GM18951 (cell line): Measurements from ENCODE around the gene SCLY.

Experiments used
- POLR2A ChIP-seq: IDR thresholded peaks from 4 replicates; pipeline ENCODE4 v1.6.1; 2011; ENCODE audit warnings: mild to moderate bottlenecking; ENCODE audit not compliant: insufficient read length, insufficient read depth; ENCODE audit errors: extremely low read depth
- in situ Hi-C: fragments of 300-500 bp; cut with MboI; formaldehyde crosslinking; loops from one replicate; pipeline ENCODE4 v1.12.0; 2022; ENCODE audit warnings: low sequenced_read_pairs, mixed read lengths, inconsistent platforms; ENCODE audit not compliant: unreplicated experiment

SCLY gene

GRCh38 chr2:238067939-238068338 lies 7.1 kb downstream of the SCLY start:
- TF ChIP-seq POLR2A = no peak
- in situ Hi-C loops = no loop called here

- in situ Hi-C loops = no loop called here
- TF ChIP-seq POLR2A = no peak
These were observed 8.4 kb downstream of the SCLY start for GRCh38 chr2:238069021-238069709.

- TF ChIP-seq POLR2A = no peak
- in situ Hi-C loops = no loop called here
These were observed 9.1 kb downstream of the SCLY start for GRCh38 chr2:238069877-238070276.

GRCh38 chr2:238075397-238075796 lies 14.6 kb downstream of the SCLY start:
- no peak for TF ChIP-seq POLR2A
- in situ Hi-C loops = no loop called here

GRCh38 chr2:238077292-238077691 lies 16.5 kb downstream of the SCLY start:
- in situ Hi-C loops = no loop called here
- no peak for TF ChIP-seq POLR2A

- no peak for TF ChIP-seq POLR2A
- in situ Hi-C loops = no loop called here
These were observed 19.1 kb downstream of the SCLY start for GRCh38 chr2:238079874-238080327.

GRCh38 chr2:238080518-238080917 lies 19.7 kb downstream of the SCLY start:
- in situ Hi-C loops = no loop called here

GRCh38 chr2:238081150-238081549 lies 20.3 kb downstream of the SCLY start:
- TF ChIP-seq POLR2A = no peak
- in situ Hi-C loops = no loop called here

More at GRCh38 chr2:238080518-238080917, 19.7 kb downstream of the SCLY start:
- TF ChIP-seq POLR2A = no peak

GRCh38 chr2:238081561-238081960 lies 20.8 kb downstream of the SCLY start:
- no peak for TF ChIP-seq POLR2A
- in situ Hi-C loops = no loop called here

- no peak for TF ChIP-seq POLR2A
- in situ Hi-C loops = no loop called here
These were observed 21.4 kb downstream of the SCLY start for GRCh38 chr2:238082151-238082550.

GRCh38 chr2:238082827-238083226 lies 22.0 kb downstream of the SCLY start:
- in situ Hi-C loops = no loop called here
- TF ChIP-seq POLR2A = no peak

GRCh38 chr2:238083919-238084318 lies 23.1 kb downstream of the SCLY start:
- TF ChIP-seq POLR2A = no peak
- in situ Hi-C loops = no loop called here

GRCh38 chr2:238084761-238085160 lies 24.0 kb downstream of the SCLY start:
- in situ Hi-C loops = no loop called here
- TF ChIP-seq POLR2A = no peak

- in situ Hi-C loops = no loop called here
- no peak for TF ChIP-seq POLR2A
These were observed 25.1 kb downstream of the SCLY start for GRCh38 chr2:238085899-238086298.
